ENCODE results near the gene PWWP2B. TPM values are rescaled to one million over a fixed set of nuclear protein-coding genes. Genes with fewer than 3 reads are reported as not detected.

The PWWP2B gene
- total RNA-seq, 1 experiment from 2014 or later: 12.2 TPM

GRCh38 chr10:132450825-132451505 lies 54.0 kb downstream of the PWWP2B start:
- Mint-ChIP-seq H3K27me3 (ENCODE audit: low read depth) (no peaks in the 10 kb centered on the region), H3K4me1 (peaks cover 22% of the 10 kb centered on the region), H3K27ac (no peak overlapping the region), H3K9me3 (no peaks in the 10 kb centered on the region), H3K4me3 (no peak overlapping the region), H3K36me3 (no peaks in the 10 kb centered on the region)
- CTCF ChIA-PET: interaction anchor here (0.7 to 3.5 kb wide), 9 partner anchors 38 to 183 kb away, joined by 3 to 23 read pairs (median 4); no protein-coding TSS in a partner anchor
- POLR2A ChIA-PET: no interaction called here
- DNase-seq (ENCODE audit: low spot score) (no peak), ATAC-seq (no peak)
- TF ChIP-seq ZSCAN18 (CRISPR knock-in tag; IDR thresholded peaks at IDR 0.05) (no peak), MAX (CRISPR knock-in tag; IDR thresholded peaks at IDR 0.05) (no peak), NR2C2 (CRISPR knock-in tag; IDR thresholded peaks at IDR 0.05) (no peak), ZNF219 (CRISPR knock-in tag; IDR thresholded peaks at IDR 0.05; ENCODE audit: borderline replicate concordance) (no peak), CREB1 (CRISPR knock-in tag; IDR thresholded peaks at IDR 0.05) (no peak), FOXP4 (CRISPR knock-in tag; IDR thresholded peaks at IDR 0.05) (no peak), PRDM15 (CRISPR knock-in tag; IDR thresholded peaks at IDR 0.05) (no peak), ATF6 (CRISPR knock-in tag; IDR thresholded peaks at IDR 0.05) (no peak), ZNF532 (CRISPR knock-in tag; IDR thresholded peaks at IDR 0.05; ENCODE audit: borderline replicate concordance) (no peak), TCF7 (CRISPR knock-in tag; IDR thresholded peaks at IDR 0.05; ENCODE audit: low read depth) (no peak), GTF2I (CRISPR knock-in tag; conservative IDR thresholded peaks at IDR 0.05) (no peak), SMAD4 (CRISPR knock-in tag; IDR thresholded peaks at IDR 0.05) (no peak), CREM (CRISPR knock-in tag; IDR thresholded peaks at IDR 0.05) (no peak), ATF1 (CRISPR knock-in tag; IDR thresholded peaks at IDR 0.05) (no peak), ZNF671 (CRISPR knock-in tag; IDR thresholded peaks at IDR 0.05) (no peak), AR (CRISPR knock-in tag; IDR thresholded peaks at IDR 0.05) (no peak)

All from WTC11 (cell line).